Liver (tissue), 9 donors: Measurements from ENCODE around the gene TEX264. TPM values are rescaled to one million over a fixed set of nuclear protein-coding genes. Genes with fewer than 3 reads are reported as not detected.

Source experiments
- DNase-seq: peaks from one replicate; pipeline ENCODE4 v3.0.0-alpha.2; 2017; ENCODE audit warnings: low spot score
- H3K27ac ChIP-seq, 2 donors: one replicate each; pipeline ENCODE4 v1.7.0; 2013; ENCODE audit warnings: inconsistent platforms in 2 of 2, low read length in 2 of 2, control low read depth in 1 of 2, low read depth in 1 of 2, mild to moderate bottlenecking in 1 of 2
- H3K27me3 ChIP-seq, 4 donors: one replicate each; pipeline versions ENCODE4 v1.6.1 to v1.7.0; 2013; ENCODE audit warnings: low read length in 3 of 4, inconsistent platforms in 1 of 4, mild to moderate bottlenecking in 1 of 4, moderate library complexity in 1 of 4; ENCODE audit not compliant: control insufficient read depth in 4 of 4, insufficient read depth in 4 of 4
- H3K36me3 ChIP-seq, 4 donors: one replicate each; pipeline versions ENCODE4 v1.6.1 to v1.7.0; 2013; ENCODE audit warnings: low read length in 3 of 4, mild to moderate bottlenecking in 3 of 4, low read depth in 1 of 4, moderate library complexity in 1 of 4; ENCODE audit not compliant: control insufficient read depth in 4 of 4, insufficient read depth in 3 of 4
- H3K4me1 ChIP-seq, 4 donors: one replicate each; pipeline versions ENCODE4 v1.6.1 to v1.7.0; 2013; ENCODE audit warnings: low read length in 3 of 4, mild to moderate bottlenecking in 3 of 4, moderate library complexity in 1 of 4; ENCODE audit not compliant: control insufficient read depth in 4 of 4, insufficient read depth in 4 of 4
- H3K4me3 ChIP-seq, 3 donors: one replicate each; pipeline versions ENCODE4 v1.6.1 to v1.7.0; 2013; ENCODE audit warnings: low read length in 3 of 3, control low read depth in 1 of 3, low read depth in 1 of 3, mild to moderate bottlenecking in 1 of 3
- H3K9ac ChIP-seq, 2 donors: one replicate each; pipeline ENCODE4 v1.7.0; 2013; ENCODE audit warnings: low read length in 2 of 2, mild to moderate bottlenecking in 2 of 2, moderate library complexity in 2 of 2, control low read depth in 1 of 2, low read depth in 1 of 2
- H3K9me3 ChIP-seq, 4 donors: one replicate each; pipeline versions ENCODE4 v1.6.1 to v1.7.0; 2013; ENCODE audit warnings: low read length in 3 of 4; ENCODE audit not compliant: control insufficient read depth in 4 of 4
- ATF3 ChIP-seq: IDR thresholded peaks from 2 replicates; pipeline ENCODE4 v1.6.1; 2016; ENCODE audit warnings: antibody characterized with exemption
- CTCF ChIP-seq: fragments of 150-350 bp; IDR thresholded peaks from 2 replicates; pipeline ENCODE4 v1.5.1; 2017; ENCODE audit warnings: improper control_type of control experiment, low read depth, low read length; ENCODE audit not compliant: missing input control
- EGR1 ChIP-seq, 2 donors: IDR thresholded peaks; 2 replicates each; pipeline ENCODE4 v1.6.1; 2016 to 2018; ENCODE audit warnings: antibody characterized with exemption in 2 of 2, low read depth in 2 of 2
- FOXA1 ChIP-seq: IDR thresholded peaks from 2 replicates; pipeline ENCODE4 v1.6.1; 2016; ENCODE audit warnings: antibody characterized with exemption
- HNF4A ChIP-seq, 2 donors: conservative IDR thresholded peaks; 2 replicates each; pipeline ENCODE4 v1.6.1; 2016; ENCODE audit warnings: antibody characterized with exemption in 2 of 2, mild to moderate bottlenecking in 2 of 2
- HNF4G ChIP-seq: IDR thresholded peaks from 2 replicates; pipeline ENCODE4 v1.6.1; 2016; ENCODE audit warnings: antibody characterized with exemption
- JUND ChIP-seq, 2 donors: IDR thresholded peaks; 2 replicates each; pipeline ENCODE4 v1.6.1; 2016; ENCODE audit warnings: antibody characterized with exemption in 2 of 2
- NR2F2 ChIP-seq: IDR thresholded peaks from 2 replicates; pipeline ENCODE4 v1.6.1; 2016; ENCODE audit warnings: antibody characterized with exemption
- RAD21 ChIP-seq, 2 donors: IDR thresholded peaks; 2 replicates each; pipeline ENCODE4 v1.6.1; 2016; ENCODE audit warnings: antibody characterized with exemption in 2 of 2, mild to moderate bottlenecking in 2 of 2
- RXRA ChIP-seq, 2 donors: IDR thresholded peaks; 2 replicates each; pipeline ENCODE4 v1.6.1; 2017 to 2018; ENCODE audit warnings: antibody characterized with exemption in 2 of 2, mild to moderate bottlenecking in 1 of 2
- SP1 ChIP-seq: IDR thresholded peaks from 2 replicates; pipeline ENCODE4 v1.6.1; 2018; ENCODE audit warnings: antibody characterized with exemption, mild to moderate bottlenecking
- YY1 ChIP-seq: IDR thresholded peaks from 2 replicates; pipeline ENCODE4 v1.6.1; 2016; ENCODE audit warnings: antibody characterized with exemption, mild to moderate bottlenecking
- ZBTB33 ChIP-seq: IDR thresholded peaks from 2 replicates; pipeline ENCODE4 v1.6.1; 2016; ENCODE audit warnings: antibody characterized with exemption
- WGBS: extraction: QIAGEN DNeasy Blood & Tissue Kit; methylation state at CpG from one replicate; pipeline ENCODE4 v1.1.7; 2013; 5-methylcytosine and 5-hydroxymethylcytosine counted together
- polyA plus RNA-seq, 2 donors: library from polyadenylated mRNA; stranded (reverse) in 1 of 2; unstranded in 1 of 2; fragments of 200-250 nt in 1 of 2; fragments of >200 nt in 1 of 2; fragmentation: Nextera tagmentation in 1 of 2; extraction: Ambion mirVana in 1 of 2; gene quantifications; one replicate each; pipeline versions ENCODE4 v1.2.1 to v1.2.3, GENCODE V29; 2013 to 2015
- total RNA-seq, 2 donors: library from RNA; depleted of rRNA; stranded (reverse); fragments of >200 nt; gene quantifications; one replicate each; pipeline ENCODE4 v1.2.3, GENCODE V29; 2014
- donor health status: healthy.
- donor health status: healthy.
- donor health status: healthy.
- donor health status: healthy.
- donor health status: healthy.

TEX264 gene
- total and polyA plus RNA-seq, 4 donors: 21.2 to 48.4 (median 35.6) TPM

- Histone ChIP-seq H3K27me3 (no peaks in the 10 kb centered on the region), H3K9ac (no peak overlapping the region), H3K36me3 (peaks cover 0 to 63% (median 20%) of the 10 kb centered on the region in 4 donors), H3K4me3 (no peak overlapping the region), H3K9me3 (no peaks in the 10 kb centered on the region), H3K27ac (no peak overlapping the region), H3K4me1 (peaks cover 0 to 1% (median 0%) of the 10 kb centered on the region in 4 donors)
- no peak for TF ChIP-seq JUND (IDR thresholded peaks at IDR 0.05)
- no peak for TF ChIP-seq ZBTB33
- no peak for TF ChIP-seq ATF3
- TF ChIP-seq FOXA1: no peak
- TF ChIP-seq SP1: no peak
- no peak for TF ChIP-seq CTCF
- TF ChIP-seq RAD21 (IDR thresholded peaks at IDR 0.05): no peak
- no peak for TF ChIP-seq NR2F2
- no peak for TF ChIP-seq HNF4G
- DNase-seq: no peak
- WGBS: 82% methylated on average over 5 of the region's 5 CpGs
These were observed 20.0 kb downstream of the TEX264 start for GRCh38 chr3:51691021-51691420.

- H3K27me3 ChIP-seq: no peaks in the 10 kb centered on the region
- H3K27ac ChIP-seq: no peak overlapping the region
- no peak overlapping the region for H3K9ac ChIP-seq
- DNase-seq: no peak
- H3K4me3 ChIP-seq: no peak overlapping the region
- H3K9me3 ChIP-seq: no peaks in the 10 kb centered on the region
- H3K36me3 ChIP-seq: peaks cover 0 to 62% (median 23%) of the 10 kb centered on the region in 4 donors
- TF ChIP-seq CTCF (no peak), HNF4G (no peak), RXRA (IDR thresholded peaks at IDR 0.05) (no peak), EGR1 (IDR thresholded peaks at IDR 0.05; ENCODE audit: low read depth in 2 of 2) (no peak), YY1 (no peak), ZBTB33 (no peak), HNF4A (conservative IDR thresholded peaks at IDR 0.05) (no peak)
- no peaks in the 10 kb centered on the region for H3K4me1 ChIP-seq
- 93% methylated on average over 3 of the region's 3 CpGs for WGBS
These were observed 20.9 kb downstream of the TEX264 start for GRCh38 chr3:51691949-51692348.
